B cell (primary cell): ENCODE data around the gene KCNC1. TPM values are rescaled to one million over a fixed set of nuclear protein-coding genes. Genes with fewer than 3 reads are reported as not detected.

Source experiments
- ATAC-seq: fragments of 200-7000 bp; cut with Tn5 transposase; one replicate; pipeline ENCODE4 v1.10.0; 2021; ENCODE audit warnings: low read depth, mild to moderate bottlenecking, moderate number of reproducible peaks, moderate library complexity
- CTCF ChIA-PET: fragments of 350-600 bp; sonication (Branson Sonifier 250); formaldehyde crosslinking; loops from one replicate; lab custom pipeline; 2021; ENCODE audit warnings: antibody characterized with exemption, inconsistent platforms; lab: Charles Lee
- POLR2A ChIA-PET: fragments of 350-600 bp; sonication (Branson Sonifier 250); formaldehyde crosslinking; loops from one replicate; lab custom pipeline; 2021; ENCODE audit warnings: antibody characterized with exemption; lab: Charles Lee
- DNase-seq: peaks from one replicate; pipeline ENCODE4 v3.0.0; 2013
- H2AFZ ChIP-seq: 2 replicates; pipeline ENCODE4 v1.6.1; 2012; ENCODE audit warnings: mild to moderate bottlenecking, low read depth, low read length; ENCODE audit not compliant: insufficient read depth, poor library complexity, severe bottlenecking
- H3K27ac ChIP-seq, 2 donors: 1 replicate in 1 of 2; 2 replicates in 1 of 2; pipeline ENCODE4 v1.5.1; 2012 to 2013; ENCODE audit warnings: low read length in 2 of 2, mild to moderate bottlenecking in 2 of 2, moderate library complexity in 1 of 2
- H3K27me3 ChIP-seq, 4 experiments: fragments of 200-600 bp in 1 of 4; sonication (generic) in 1 of 4; replicated peaks in 1 of 4; 1 replicate in 2 of 4; 2 replicates in 2 of 4; pipeline versions ENCODE4 v1.6.1 to v1.7.0; 2013 to 2016; ENCODE audit warnings: low read length in 3 of 4, mild to moderate bottlenecking in 2 of 4, mixed read lengths in 1 of 4, moderate library complexity in 1 of 4; ENCODE audit not compliant: insufficient read depth in 4 of 4, control insufficient read depth in 3 of 4; ENCODE audit errors: control extremely low read depth in 1 of 4
- H3K36me3 ChIP-seq, 2 experiments: replicated peaks in 1 of 2; 1 replicate in 1 of 2; 2 replicates in 1 of 2; pipeline versions ENCODE4 v1.6.1 to v1.7.1; 2013; ENCODE audit warnings: low read length in 1 of 2; ENCODE audit not compliant: insufficient read depth in 2 of 2, control insufficient read depth in 1 of 2; ENCODE audit errors: control extremely low read depth in 1 of 2, extremely low read depth in 1 of 2
- H3K4me1 ChIP-seq, 2 donors: fragments of 200-600 bp in 1 of 2; sonication (generic) in 1 of 2; 1 replicate in 1 of 2; 2 replicates in 1 of 2; pipeline versions ENCODE4 v1.5.1 to v1.6.1; 2013 to 2017; ENCODE audit warnings: low read length in 2 of 2; ENCODE audit not compliant: control insufficient read depth in 2 of 2, insufficient read depth in 2 of 2
- H3K4me2 ChIP-seq: replicated peaks from 2 replicates; pipeline ENCODE3; 2012; ENCODE audit warnings: mild to moderate bottlenecking, low read depth, low read length; ENCODE audit not compliant: poor library complexity, severe bottlenecking
- H3K4me3 ChIP-seq, 5 experiments: fragments of 200-600 bp in 1 of 5; sonication (generic) in 1 of 5; 1 replicate in 3 of 5; 2 replicates in 2 of 5; pipeline versions ENCODE4 v1.5.1 to v1.7.0; 2011 to 2016; ENCODE audit warnings: low read length in 4 of 5, mild to moderate bottlenecking in 4 of 5, low read depth in 2 of 5, control low read depth in 1 of 5, moderate library complexity in 1 of 5; ENCODE audit not compliant: insufficient read depth in 1 of 5; ENCODE audit errors: control extremely low read depth in 1 of 5, extremely low read depth in 1 of 5
- H3K79me2 ChIP-seq: fragments of 200-600 bp; sonication (generic); one replicate; pipeline ENCODE4 v1.6.0; 2016; ENCODE audit warnings: low read length; ENCODE audit not compliant: control insufficient read depth, insufficient read depth
- H3K9ac ChIP-seq: fragments of 200-600 bp; sonication (generic); 2 replicates; pipeline ENCODE4 v1.6.1; 2017; ENCODE audit warnings: mild to moderate bottlenecking, low read length, moderate library complexity
- H3K9me3 ChIP-seq, 3 donors: one replicate each; pipeline versions ENCODE4 v1.6.1 to v1.7.1; 2013; ENCODE audit warnings: low read length in 2 of 3; ENCODE audit not compliant: control insufficient read depth in 2 of 3, insufficient read depth in 1 of 3; ENCODE audit errors: control extremely low read depth in 1 of 3
- H4K20me1 ChIP-seq: 2 replicates; pipeline ENCODE4 v1.6.0; 2012; ENCODE audit warnings: mild to moderate bottlenecking, low read length; ENCODE audit not compliant: insufficient read depth, control insufficient read depth, poor library complexity, severe bottlenecking
- H3K27ac Mint-ChIP-seq: one replicate; pipeline ENCODE4 v1.8.0; 2021; ENCODE audit warnings: mixed read lengths
- H3K27me3 Mint-ChIP-seq: one replicate; pipeline ENCODE4 v1.8.0; 2021; ENCODE audit warnings: mixed read lengths
- H3K4me1 Mint-ChIP-seq: one replicate; pipeline ENCODE4 v1.8.0; 2021; ENCODE audit warnings: mixed read lengths
- H3K4me3 Mint-ChIP-seq: one replicate; pipeline ENCODE4 v1.8.0; 2021; ENCODE audit warnings: mixed read lengths
- H3K9me3 Mint-ChIP-seq: one replicate; pipeline ENCODE4 v1.8.0; 2022; ENCODE audit warnings: mixed read lengths; ENCODE audit not compliant: insufficient read depth
- EZH2 ChIP-seq: IDR thresholded peaks from 2 replicates; pipeline ENCODE4 v1.6.1; 2012; ENCODE audit warnings: borderline replicate concordance, low read depth, mild to moderate bottlenecking, moderate library complexity, low read length; ENCODE audit not compliant: insufficient read depth, poor library complexity, severe bottlenecking
- WGBS: methylation state at CpG from one replicate; pipeline ENCODE4 v1.1.5; 2013; ENCODE audit warnings: missing lambda C conversion rate; ENCODE audit not compliant: insufficient coverage; 5-methylcytosine and 5-hydroxymethylcytosine counted together
- intact Hi-C: fragments of 100-400 bp; cut with micrococcal nuclease; formaldehyde crosslinking; loops from one replicate; pipeline ENCODE4 v1.10.0; 2022
- polyA plus RNA-seq: library from polyadenylated mRNA; depleted of rRNA; stranded (reverse); fragments of >200 nt; gene quantifications from 2 replicates; pipeline ENCODE4 v1.2.3, GENCODE V29; 2012
- total RNA-seq, 2 donors: library from RNA; stranded (reverse); fragments of 120-200 nt in 1 of 2; gene quantifications; 1 replicate in 1 of 2; 2 replicates in 1 of 2; pipeline versions ENCODE4 v1.2.3 to v1.2.4, GENCODE V29; 2013 to 2022
- TF ChIP-seq, protein P1 (sequence below): fragments of 200-600 bp; IDR thresholded peaks from one replicate; pipeline ENCODE4 v1.8.0; 2022; ENCODE audit warnings: antibody characterized with exemption, mild to moderate bottlenecking

Gene KCNC1
- total and polyA plus RNA-seq, 2 donors (not counting 1 experiment from before 2014, with no cell fraction given), result not detected

DNA sequence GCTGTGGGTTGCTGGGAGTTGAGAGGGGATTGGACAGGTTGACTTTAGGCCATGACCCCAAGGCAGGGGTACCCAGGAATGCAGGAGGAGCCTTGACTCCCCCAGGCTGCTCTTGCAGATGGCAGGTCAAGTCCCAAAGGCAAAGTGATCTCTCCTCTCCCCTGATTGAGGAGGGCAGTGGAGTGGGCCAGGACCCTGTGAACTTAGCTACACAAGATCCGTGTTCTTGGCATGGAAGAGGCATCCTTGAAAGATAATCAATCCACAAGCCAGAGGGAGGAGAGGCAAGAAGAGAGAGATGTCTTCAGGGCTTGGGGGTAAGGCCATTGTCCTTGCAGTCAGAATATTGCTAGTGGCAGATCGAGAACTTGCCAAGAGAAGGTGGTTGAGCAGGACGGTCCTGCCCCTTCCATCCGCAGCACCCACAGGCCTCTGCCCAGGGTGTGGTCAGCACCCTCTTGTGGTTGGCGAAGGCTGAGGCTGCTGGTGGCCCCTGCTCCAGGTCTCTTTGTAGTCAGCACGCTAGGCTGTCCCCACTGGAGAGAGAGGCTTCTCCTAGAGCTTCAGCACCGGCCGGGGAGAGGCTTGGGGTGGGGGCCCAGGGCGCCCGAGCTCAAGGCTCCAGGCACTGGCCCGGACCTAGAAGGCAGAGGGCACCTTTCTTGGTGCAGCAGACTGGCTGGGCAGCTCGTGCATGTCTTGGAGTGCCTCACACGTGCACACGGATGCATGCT is 45.4 kb downstream of the KCNC1 start:
- no peak overlapping the region for H2AFZ ChIP-seq
- no peak overlapping the region for H3K27ac ChIP-seq
- ATAC-seq, result no peak
- no peak for TF ChIP-seq EZH2
- TF ChIP-seq, protein P1, sequence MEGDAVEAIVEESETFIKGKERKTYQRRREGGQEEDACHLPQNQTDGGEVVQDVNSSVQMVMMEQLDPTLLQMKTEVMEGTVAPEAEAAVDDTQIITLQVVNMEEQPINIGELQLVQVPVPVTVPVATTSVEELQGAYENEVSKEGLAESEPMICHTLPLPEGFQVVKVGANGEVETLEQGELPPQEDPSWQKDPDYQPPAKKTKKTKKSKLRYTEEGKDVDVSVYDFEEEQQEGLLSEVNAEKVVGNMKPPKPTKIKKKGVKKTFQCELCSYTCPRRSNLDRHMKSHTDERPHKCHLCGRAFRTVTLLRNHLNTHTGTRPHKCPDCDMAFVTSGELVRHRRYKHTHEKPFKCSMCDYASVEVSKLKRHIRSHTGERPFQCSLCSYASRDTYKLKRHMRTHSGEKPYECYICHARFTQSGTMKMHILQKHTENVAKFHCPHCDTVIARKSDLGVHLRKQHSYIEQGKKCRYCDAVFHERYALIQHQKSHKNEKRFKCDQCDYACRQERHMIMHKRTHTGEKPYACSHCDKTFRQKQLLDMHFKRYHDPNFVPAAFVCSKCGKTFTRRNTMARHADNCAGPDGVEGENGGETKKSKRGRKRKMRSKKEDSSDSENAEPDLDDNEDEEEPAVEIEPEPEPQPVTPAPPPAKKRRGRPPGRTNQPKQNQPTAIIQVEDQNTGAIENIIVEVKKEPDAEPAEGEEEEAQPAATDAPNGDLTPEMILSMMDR, result no peak
- no peaks in the 10 kb centered on the region for H3K9me3 Mint-ChIP-seq
- H3K4me3 Mint-ChIP-seq, result no peak overlapping the region
- H3K27ac Mint-ChIP-seq, result no peak overlapping the region
- no peak overlapping the region for H3K4me3 ChIP-seq
- CTCF ChIA-PET, result no interaction called here
- POLR2A ChIA-PET, result no interaction called here
- no peak overlapping the region for H3K9ac ChIP-seq
- intact Hi-C loops, result no loop called here
- H3K79me2 ChIP-seq, result no peaks in the 10 kb centered on the region
- DNase-seq, result no peak
- 93% methylated on average over 13 of the region's 14 CpGs for WGBS
- H3K9me3 ChIP-seq, result no peaks in the 10 kb centered on the region
- H3K27me3 Mint-ChIP-seq, result no peaks in the 10 kb centered on the region
- H3K4me1 ChIP-seq, result no peaks in the 10 kb centered on the region
- no peaks in the 10 kb centered on the region for H4K20me1 ChIP-seq
- H3K36me3 ChIP-seq, result no peaks in the 10 kb centered on the region
- no peaks in the 10 kb centered on the region for H3K4me1 Mint-ChIP-seq
- H3K4me2 ChIP-seq, result no peak overlapping the region
- H3K27me3 ChIP-seq, result no peaks in the 10 kb centered on the region

DNA sequence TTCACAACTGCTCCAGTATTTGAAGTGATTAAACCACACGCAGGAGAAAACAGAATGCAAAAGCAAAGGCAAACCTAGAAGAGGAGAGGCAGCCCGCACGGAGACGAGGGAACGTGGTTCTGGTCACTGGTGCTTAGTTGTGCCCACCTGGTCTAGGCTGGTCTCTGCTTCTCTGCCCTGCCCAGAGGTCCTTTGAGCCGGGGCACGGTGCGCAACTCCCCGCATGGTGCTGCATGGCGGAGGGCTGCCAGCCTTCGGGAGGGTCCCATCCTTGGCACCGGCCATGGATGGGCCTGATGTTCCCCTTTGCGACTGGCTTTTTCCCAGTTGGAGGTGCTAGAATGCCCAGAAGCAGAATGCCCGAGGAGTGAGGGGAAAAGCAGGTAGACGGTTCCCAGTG is 46.1 kb downstream of the KCNC1 start:
- Histone ChIP-seq H2AFZ (no peak overlapping the region), H3K4me2 (no peak overlapping the region), H3K36me3 (no peaks in the 10 kb centered on the region), H4K20me1 (no peaks in the 10 kb centered on the region), H3K79me2 (no peaks in the 10 kb centered on the region), H3K9me3 (no peaks in the 10 kb centered on the region), H3K27ac (no peak overlapping the region), H3K27me3 (no peaks in the 10 kb centered on the region), H3K9ac (no peak overlapping the region), H3K4me3 (no peak overlapping the region), H3K4me1 (no peaks in the 10 kb centered on the region)
- no peak for TF ChIP-seq EZH2
- TF ChIP-seq, protein P1, result no peak
- Mint-ChIP-seq H3K27me3 (no peaks in the 10 kb centered on the region), H3K27ac (no peak overlapping the region), H3K4me3 (no peak overlapping the region), H3K9me3 (no peaks in the 10 kb centered on the region), H3K4me1 (no peaks in the 10 kb centered on the region)
- no peak for ATAC-seq
- intact Hi-C loops, result no loop called here
- POLR2A ChIA-PET, result no interaction called here
- CTCF ChIA-PET, result no interaction called here
- 97% methylated on average over 15 of the region's 15 CpGs for WGBS
- DNase-seq, result no peak
